A549 (cell line): ENCODE data around the gene ADTRP. TPM values are rescaled to one million over a fixed set of nuclear protein-coding genes. Genes with fewer than 3 reads are reported as not detected.

Experiments
- ATAC-seq, 2 experiments: fragments of 200-7000 bp in 1 of 2; fragments of >200 bp in 1 of 2; cut with Nextera tagmentation in 1 of 2; cut with Tn5 transposase in 1 of 2; 3 replicates each; pipeline versions ENCODE4 v1.8.0 to v1.9.1; 2018 to 2020; ENCODE audit warnings: mild to moderate bottlenecking in 1 of 2, moderate library complexity in 1 of 2
- CTCF ChIA-PET: fragments of 300-600 bp; sonication (Branson Sonifier 250); formaldehyde crosslinking; extraction: SDS; loops from one replicate; lab custom pipeline; 2021; ENCODE audit warnings: antibody characterized with exemption, inconsistent platforms; lab: Yijun Ruan, JAX
- POLR2A ChIA-PET: fragments of 350-600 bp; formaldehyde crosslinking; extraction: SDS; loops from one replicate; lab custom pipeline; 2021; ENCODE audit warnings: antibody characterized with exemption, inconsistent platforms; lab: Yijun Ruan, JAX
- DNase-seq, 2 experiments: peaks; one replicate each; pipeline versions ENCODE4 v3.0.0 to v3.0.0-alpha.2; 2011 to 2016; ENCODE audit warnings: low read depth in 1 of 2, low spot score in 1 of 2
- FAIRE-seq: peaks from 2 replicates; lab custom pipeline; 2011; peaks lifted over from hg19 to GRCh38; lab: Jason Lieb, UNC
- H3K27ac ChIP-seq, 2 experiments: fragments of >200 bp; sonication (Bioruptor Twin); formaldehyde crosslinking; 3 replicates each; pipeline ENCODE4 v1.5.1; 2016 to 2017
- H3K4me1 ChIP-seq: fragments of >200 bp; sonication (Bioruptor Twin); formaldehyde crosslinking; 3 replicates; pipeline ENCODE4 v1.6.1; 2016
- H3K4me2 ChIP-seq: fragments of >200 bp; sonication (Bioruptor Twin); formaldehyde crosslinking; 3 replicates; pipeline ENCODE4 v1.6.1; 2016
- H3K4me3 ChIP-seq: fragments of >200 bp; sonication (Bioruptor Twin); formaldehyde crosslinking; 3 replicates; pipeline ENCODE4 v1.5.1; 2016
- H3K9me3 ChIP-seq: fragments of >200 bp; sonication (Bioruptor Twin); formaldehyde crosslinking; 3 replicates; pipeline ENCODE4 v1.6.1; 2016
- BHLHE40 ChIP-seq: IDR thresholded peaks from 2 replicates; pipeline ENCODE4 v1.6.1; 2012; ENCODE audit warnings: low read depth, low read length, inconsistent platforms
- CBX8 ChIP-seq: fragments of 200-600 bp; sonication (generic); IDR thresholded peaks from 2 replicates; pipeline ENCODE4 v1.6.1; 2016
- CHD2 ChIP-seq: fragments of 150-350 bp; IDR thresholded peaks from 2 replicates; pipeline ENCODE4 v1.6.1; 2014; ENCODE audit warnings: low read length; ENCODE audit not compliant: partially characterized antibody
- EHMT2 ChIP-seq: fragments of 200-600 bp; sonication (generic); IDR thresholded peaks from 2 replicates; pipeline ENCODE4 v1.6.1; 2016; ENCODE audit warnings: antibody characterized with exemption, low read depth, mild to moderate bottlenecking, moderate library complexity
- ESRRA ChIP-seq: fragments of 150-350 bp; IDR thresholded peaks from 2 replicates; pipeline ENCODE4 v1.6.1; 2014; ENCODE audit warnings: mild to moderate bottlenecking, low read length, borderline replicate concordance
- FOSB ChIP-seq: fragments of 250-450 bp; sonication (Bioruptor Pico); IDR thresholded peaks from 2 replicates; pipeline ENCODE4 v1.5.0; 2020; ENCODE audit warnings: mild to moderate bottlenecking, moderate library complexity
- FOSL2 ChIP-seq, 2 experiments: fragments of 450-650 bp in 1 of 2; fragments of >200 bp in 1 of 2; sonication (Bioruptor Twin) in 1 of 2; formaldehyde crosslinking; IDR thresholded peaks; 2 replicates each; pipeline versions ENCODE4 v1.5.0 to v1.6.1; 2016 to 2020; ENCODE audit warnings: mild to moderate bottlenecking in 1 of 2, moderate library complexity in 1 of 2
- HEYL ChIP-seq: fragments of 250-450 bp; sonication (Bioruptor Pico); IDR thresholded peaks from 2 replicates; pipeline ENCODE4 v1.8.0; 2021; ENCODE audit warnings: mild to moderate bottlenecking, moderate library complexity
- HOXB13 ChIP-seq: fragments of 250-450 bp; sonication (Bioruptor Pico); IDR thresholded peaks from 2 replicates; pipeline ENCODE4 v1.5.0; 2020; ENCODE audit warnings: low read depth, mild to moderate bottlenecking, moderate library complexity
- HOXB5 ChIP-seq: fragments of 250-450 bp; sonication (Bioruptor Pico); IDR thresholded peaks from 2 replicates; pipeline ENCODE4 v1.5.0; 2020; ENCODE audit warnings: mild to moderate bottlenecking, moderate library complexity
- JUNB ChIP-seq: fragments of >200 bp; sonication (Bioruptor Twin); formaldehyde crosslinking; IDR thresholded peaks from 2 replicates; pipeline ENCODE4 v1.6.1; 2016
- MYC ChIP-seq: IDR thresholded peaks from 2 replicates; pipeline ENCODE4 v1.6.1; 2012; ENCODE audit warnings: mild to moderate bottlenecking, inconsistent platforms, low read length, improper control_type of control experiment, borderline replicate concordance
- NFE2L2 ChIP-seq: fragments of 150-350 bp; conservative IDR thresholded peaks from 2 replicates; pipeline ENCODE4 v1.6.1; 2014; ENCODE audit warnings: low read length
- PHF8 ChIP-seq: fragments of 200-600 bp; sonication (generic); IDR thresholded peaks from 2 replicates; pipeline ENCODE4 v1.6.1; 2016; ENCODE audit warnings: low read depth, mild to moderate bottlenecking, antibody characterized with exemption, moderate library complexity, borderline replicate concordance
- POLR2A ChIP-seq: IDR thresholded peaks from 2 replicates; pipeline ENCODE4 v1.6.1; 2012; ENCODE audit warnings: mild to moderate bottlenecking, low read length
- POLR2AphosphoS2 ChIP-seq: conservative IDR thresholded peaks from 2 replicates; pipeline ENCODE4 v1.6.1; 2012; ENCODE audit warnings: low read length, improper control_type of control experiment, inconsistent platforms
- RAD21 ChIP-seq, 2 experiments: fragments of >200 bp in 1 of 2; sonication (Bioruptor Twin) in 1 of 2; formaldehyde crosslinking in 1 of 2; IDR thresholded peaks in 1 of 2; conservative IDR thresholded peaks in 1 of 2; 2 replicates in 1 of 2; 3 replicates in 1 of 2; pipeline ENCODE4 v1.6.1; 2012 to 2018; ENCODE audit warnings: inconsistent platforms in 1 of 2
- RNF2 ChIP-seq: fragments of 200-600 bp; sonication (generic); IDR thresholded peaks from 2 replicates; pipeline ENCODE4 v1.6.1; 2016; ENCODE audit warnings: low read depth, mild to moderate bottlenecking, antibody characterized with exemption, moderate library complexity, borderline replicate concordance
- SREBF2 ChIP-seq: fragments of 450-650 bp; IDR thresholded peaks from 2 replicates; pipeline ENCODE4 v1.6.1; 2014; ENCODE audit warnings: mild to moderate bottlenecking, moderate library complexity
- TFCP2L1 ChIP-seq: fragments of 250-450 bp; sonication (Bioruptor Pico); IDR thresholded peaks from 2 replicates; pipeline ENCODE4 v1.5.0; 2021; ENCODE audit warnings: mild to moderate bottlenecking
- TP53 ChIP-seq: fragments of 250-450 bp; sonication (Bioruptor Pico); IDR thresholded peaks from 2 replicates; pipeline ENCODE4 v1.5.0; 2021; ENCODE audit warnings: mild to moderate bottlenecking, moderate library complexity
- ZC3H11A ChIP-seq: fragments of 450-650 bp; IDR thresholded peaks from 2 replicates; pipeline ENCODE4 v1.6.1; 2014; ENCODE audit warnings: antibody characterized with exemption, mild to moderate bottlenecking
- ZFP36 ChIP-seq: fragments of 450-650 bp; IDR thresholded peaks from 2 replicates; pipeline ENCODE4 v1.6.1; 2014; ENCODE audit warnings: borderline replicate concordance; ENCODE audit not compliant: partially characterized antibody
- ZNF302 ChIP-seq: fragments of 250-450 bp; sonication (Bioruptor Pico); IDR thresholded peaks from 2 replicates; pipeline ENCODE4 v1.9.0; 2021; ENCODE audit warnings: inconsistent platforms, mild to moderate bottlenecking, moderate library complexity
- ZSCAN20 ChIP-seq: fragments of 250-450 bp; sonication (Bioruptor Pico); IDR thresholded peaks from 2 replicates; pipeline ENCODE4 v1.8.0; 2022; ENCODE audit warnings: mild to moderate bottlenecking, moderate library complexity
- WGBS: methylation state at CpG from one replicate; pipeline ENCODE4 v1.1.6; 2017; ENCODE audit errors: missing lambda C conversion rate; 5-methylcytosine and 5-hydroxymethylcytosine counted together
- polyA plus RNA-seq, 4 experiments: library from polyadenylated mRNA; depleted of rRNA in 3 of 4; stranded (reverse); fragments of >200 nt; fragmentation: RNase III in 1 of 4; extraction: RNeasy Plus Mini Kit Qiagen cat#74134 plus additional on column Dnase treatment in 1 of 4; gene quantifications; 2 replicates in 3 of 4; 3 replicates in 1 of 4; pipeline ENCODE4 v1.2.3, GENCODE V29; 2011 to 2017
- TF ChIP-seq, protein P1 (sequence below): fragments of >200 bp; sonication (Bioruptor Twin); formaldehyde crosslinking; IDR thresholded peaks from 2 replicates; pipeline ENCODE4 v1.6.1; 2016
- TF ChIP-seq, protein P2 (sequence below): fragments of 200-600 bp; sonication (generic); IDR thresholded peaks from 2 replicates; pipeline ENCODE4 v1.6.1; 2016; ENCODE audit warnings: antibody characterized with exemption, mild to moderate bottlenecking, moderate library complexity
- TF ChIP-seq, protein P3 (sequence below): IDR thresholded peaks from 2 replicates; pipeline ENCODE4 v1.6.1; 2012

The ADTRP gene
- polyA plus RNA-seq, 2 of the 4 experiments (the other 2 are of a cell fraction), result 0.57 to 0.59 TPM

DNA sequence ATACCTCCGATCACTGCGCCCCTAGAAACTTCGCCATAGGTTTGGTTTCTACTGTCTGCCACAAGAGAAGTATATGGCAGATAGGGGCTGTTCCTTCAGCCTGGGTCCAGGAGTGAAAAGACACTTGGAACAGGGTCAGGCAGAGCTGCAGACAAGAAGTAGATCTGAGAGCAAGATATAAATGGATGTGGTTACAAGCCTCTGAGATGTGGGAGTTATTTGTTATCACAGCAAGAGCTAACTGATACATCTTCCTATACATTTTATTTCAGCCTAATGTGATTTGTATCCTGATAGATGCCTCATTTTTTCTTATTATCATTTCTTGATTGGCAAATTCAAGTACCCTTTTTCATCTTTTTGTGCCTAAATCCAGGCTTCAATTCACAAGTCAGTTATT is 40.9 kb upstream of the ADTRP start:
- Histone ChIP-seq H3K4me1 (peaks cover 19% of the 10 kb centered on the region), H3K9me3 (no peaks in the 10 kb centered on the region), H3K27ac (no peak overlapping the region), H3K4me3 (no peak overlapping the region)
- ChIA-PET CTCF (interaction anchor here (1.1 kb wide), 1 partner anchor 18 kb away, joined by 3 read pairs; no protein-coding TSS in a partner anchor), POLR2A (no interaction called here)
- no peak for DNase-seq
- ATAC-seq, result no peak
- WGBS, result 89% methylated on average over 3 of the region's 3 CpGs
- FAIRE-seq, result no peak
- TF ChIP-seq TP53 (no peak), RNF2 (no peak), JUNB (no peak), SREBF2 (no peak), MYC (no peak), ZSCAN20 (no peak), TFCP2L1 (CRISPR knock-in tag) (no peak), BHLHE40 (no peak), CBX8 (no peak), CHD2 (no peak), POLR2A (no peak), ZNF302 (CRISPR knock-in tag) (no peak), FOSL2 (IDR thresholded peaks at IDR 0.05) (no peak), FOSL2 (CRISPR knock-in tag; IDR thresholded peaks at IDR 0.05) (no peak), HOXB5 (CRISPR knock-in tag) (no peak), FOSB (CRISPR knock-in tag) (no peak), ZFP36 (no peak), HOXB13 (CRISPR knock-in tag) (no peak)
- TF ChIP-seq, protein P1, sequence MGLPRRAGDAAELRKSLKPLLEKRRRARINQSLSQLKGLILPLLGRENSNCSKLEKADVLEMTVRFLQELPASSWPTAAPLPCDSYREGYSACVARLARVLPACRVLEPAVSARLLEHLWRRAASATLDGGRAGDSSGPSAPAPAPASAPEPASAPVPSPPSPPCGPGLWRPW, result no peak
- TF ChIP-seq, protein P2, sequence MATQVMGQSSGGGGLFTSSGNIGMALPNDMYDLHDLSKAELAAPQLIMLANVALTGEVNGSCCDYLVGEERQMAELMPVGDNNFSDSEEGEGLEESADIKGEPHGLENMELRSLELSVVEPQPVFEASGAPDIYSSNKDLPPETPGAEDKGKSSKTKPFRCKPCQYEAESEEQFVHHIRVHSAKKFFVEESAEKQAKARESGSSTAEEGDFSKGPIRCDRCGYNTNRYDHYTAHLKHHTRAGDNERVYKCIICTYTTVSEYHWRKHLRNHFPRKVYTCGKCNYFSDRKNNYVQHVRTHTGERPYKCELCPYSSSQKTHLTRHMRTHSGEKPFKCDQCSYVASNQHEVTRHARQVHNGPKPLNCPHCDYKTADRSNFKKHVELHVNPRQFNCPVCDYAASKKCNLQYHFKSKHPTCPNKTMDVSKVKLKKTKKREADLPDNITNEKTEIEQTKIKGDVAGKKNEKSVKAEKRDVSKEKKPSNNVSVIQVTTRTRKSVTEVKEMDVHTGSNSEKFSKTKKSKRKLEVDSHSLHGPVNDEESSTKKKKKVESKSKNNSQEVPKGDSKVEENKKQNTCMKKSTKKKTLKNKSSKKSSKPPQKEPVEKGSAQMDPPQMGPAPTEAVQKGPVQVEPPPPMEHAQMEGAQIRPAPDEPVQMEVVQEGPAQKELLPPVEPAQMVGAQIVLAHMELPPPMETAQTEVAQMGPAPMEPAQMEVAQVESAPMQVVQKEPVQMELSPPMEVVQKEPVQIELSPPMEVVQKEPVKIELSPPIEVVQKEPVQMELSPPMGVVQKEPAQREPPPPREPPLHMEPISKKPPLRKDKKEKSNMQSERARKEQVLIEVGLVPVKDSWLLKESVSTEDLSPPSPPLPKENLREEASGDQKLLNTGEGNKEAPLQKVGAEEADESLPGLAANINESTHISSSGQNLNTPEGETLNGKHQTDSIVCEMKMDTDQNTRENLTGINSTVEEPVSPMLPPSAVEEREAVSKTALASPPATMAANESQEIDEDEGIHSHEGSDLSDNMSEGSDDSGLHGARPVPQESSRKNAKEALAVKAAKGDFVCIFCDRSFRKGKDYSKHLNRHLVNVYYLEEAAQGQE, result no peak
- TF ChIP-seq, all 56 proteins: peak for 0
- no peak overlapping the region for H3K4me2 ChIP-seq

DNA sequence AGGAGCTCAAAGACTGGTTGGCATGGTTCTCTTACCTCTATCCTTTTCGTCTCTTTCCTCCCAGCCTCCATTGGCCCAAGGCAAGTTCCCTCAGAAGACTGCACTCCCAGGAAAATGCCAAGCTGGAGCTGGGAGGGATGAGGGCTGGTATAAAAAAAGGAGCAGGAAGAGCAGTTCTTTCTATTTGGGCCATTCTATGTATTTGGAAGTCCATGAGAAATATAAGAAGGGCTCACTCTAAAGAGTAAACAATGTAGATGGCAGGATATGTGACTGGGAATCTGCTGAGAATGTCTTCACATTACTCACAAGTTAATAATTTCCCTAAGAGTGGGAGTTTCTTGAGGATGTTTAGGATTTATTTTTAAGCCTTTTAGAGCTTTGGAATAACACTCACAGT is 36.6 kb upstream of the ADTRP start:
- ATAC-seq, result peak; percentile 68 to 89; a peak in 4 of 6 replicates
- Histone ChIP-seq H3K4me3 (peak overlapping the region; percentile 19; the same call in 1 of the 3 replicates), H3K9me3 (no peaks in the 10 kb centered on the region), H3K27ac (peak overlapping the region; percentile 69 to 87), H3K4me1 (peaks cover 37% of the 10 kb centered on the region), H3K4me2 (peak overlapping the region; percentile 77)
- FAIRE-seq, result no peak
- CTCF ChIA-PET, result interaction anchor here (1.0 to 1.6 kb wide), 4 partner anchors 11 to 114 kb away, joined by 3 to 4 read pairs (median 4); no protein-coding TSS in a partner anchor
- POLR2A ChIA-PET, result no interaction called here
- 24% methylated on average over 1 of the region's 1 CpG for WGBS
- DNase-seq, result peak; percentile 27 to 65
- TF ChIP-seq ZNF302 (CRISPR knock-in tag) (no peak), FOSL2 (IDR thresholded peaks at IDR 0.05) (no peak), FOSL2 (CRISPR knock-in tag; IDR thresholded peaks at IDR 0.05) (peak; percentile 55), EHMT2 (peak; percentile 41; the same call in 1 of the 2 replicates)

DNA sequence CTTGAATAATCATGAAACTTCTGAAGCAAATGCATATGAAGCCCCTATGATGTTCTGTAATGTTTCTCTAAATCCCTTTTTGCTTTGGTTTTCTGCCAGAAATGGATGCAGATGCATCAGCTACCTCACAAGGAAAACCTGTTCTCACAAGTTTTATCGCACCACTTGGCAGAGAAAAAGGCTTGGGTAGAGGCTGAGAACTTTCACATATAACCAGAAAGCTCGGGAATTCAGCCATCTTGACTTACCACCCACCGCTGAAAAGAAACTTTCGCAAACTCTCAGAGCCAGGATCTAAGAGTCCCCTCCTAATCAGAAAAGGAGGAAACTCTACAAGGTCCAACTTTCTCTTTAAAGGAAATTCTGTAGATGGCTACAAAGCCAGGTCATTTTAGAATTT is 36.2 kb upstream of the ADTRP start:
- FAIRE-seq (no peak), ATAC-seq (no peak), DNase-seq (no peak)
- no peak overlapping the region for H3K4me3 ChIP-seq
- H3K4me1 ChIP-seq, result peaks cover 42% of the 10 kb centered on the region
- H3K9me3 ChIP-seq, result no peaks in the 10 kb centered on the region
- ChIA-PET CTCF (interaction anchor here (1.0 to 1.6 kb wide), 4 partner anchors 11 to 113 kb away, joined by 3 to 4 read pairs (median 4); no protein-coding TSS in a partner anchor), POLR2A (no interaction called here)
- peak overlapping the region; percentile 69 to 87 for H3K27ac ChIP-seq
- peak overlapping the region; percentile 77 for H3K4me2 ChIP-seq
- 81% methylated on average over 4 of the region's 4 CpGs for WGBS
- TF ChIP-seq, protein P3, sequence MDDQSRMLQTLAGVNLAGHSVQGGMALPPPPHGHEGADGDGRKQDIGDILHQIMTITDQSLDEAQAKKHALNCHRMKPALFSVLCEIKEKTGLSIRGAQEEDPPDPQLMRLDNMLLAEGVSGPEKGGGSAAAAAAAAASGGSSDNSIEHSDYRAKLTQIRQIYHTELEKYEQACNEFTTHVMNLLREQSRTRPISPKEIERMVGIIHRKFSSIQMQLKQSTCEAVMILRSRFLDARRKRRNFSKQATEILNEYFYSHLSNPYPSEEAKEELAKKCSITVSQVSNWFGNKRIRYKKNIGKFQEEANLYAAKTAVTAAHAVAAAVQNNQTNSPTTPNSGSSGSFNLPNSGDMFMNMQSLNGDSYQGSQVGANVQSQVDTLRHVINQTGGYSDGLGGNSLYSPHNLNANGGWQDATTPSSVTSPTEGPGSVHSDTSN, result no peak
- TF ChIP-seq TP53 (no peak), NFE2L2 (no peak), HEYL (CRISPR knock-in tag) (no peak), PHF8 (no peak), POLR2AphosphoS2 (no peak), ZC3H11A (no peak), ESRRA (no peak), ZFP36 (no peak), HOXB5 (CRISPR knock-in tag) (no peak), RAD21 (conservative IDR thresholded peaks at IDR 0.05 in 1 of 2, IDR thresholded peaks at IDR 0.05 in 1 of 2) (no peak)
